SK-N-SH (cell line): ENCODE data around the gene JOSD2. TPM values are rescaled to one million over a fixed set of nuclear protein-coding genes. Genes with fewer than 3 reads are reported as not detected.

Experiments
- CTCF ChIA-PET: fragments of 300-600, 350-600 bp; formaldehyde crosslinking; extraction: SDS; loops from one replicate; lab custom pipeline; 2021; lab: Yijun Ruan, JAX
- POLR2A ChIA-PET: fragments of 350-600 bp; sonication (Branson Sonifier 250); formaldehyde crosslinking; extraction: SDS; loops from one replicate; lab custom pipeline; 2020; ENCODE audit warnings: antibody characterized with exemption, inconsistent platforms; lab: Yijun Ruan, JAX
- DNase-seq: peaks from one replicate; pipeline ENCODE4 v3.0.0; 2012
- H2AFZ ChIP-seq: fragments of 200-600 bp; sonication (generic); 2 replicates; pipeline ENCODE4 v1.8.1; 2016; ENCODE audit warnings: antibody characterized with exemption, mild to moderate bottlenecking, low read depth
- H3F3A ChIP-seq: fragments of 200-600 bp; sonication (generic); replicated peaks from 2 replicates; pipeline ENCODE3; 2016; ENCODE audit warnings: antibody characterized with exemption, mild to moderate bottlenecking; ENCODE audit not compliant: insufficient read depth
- H3K27ac ChIP-seq, 2 experiments: fragments of 200-500 bp in 1 of 2; fragments of 200-600 bp in 1 of 2; sonication (Bioruptor generic) in 1 of 2; sonication (generic), shearing (Covaris generic) in 1 of 2; 2 replicates each; pipeline versions ENCODE4 v1.5.1 to v1.6.1; 2014 to 2016; ENCODE audit warnings: low read depth in 2 of 2, inconsistent platforms in 1 of 2, low read length in 1 of 2, mild to moderate bottlenecking in 1 of 2, mixed read lengths in 1 of 2
- H3K27me3 ChIP-seq: fragments of 200-600 bp; sonication (generic), shearing (Covaris generic); 2 replicates; pipeline ENCODE4 v1.6.1; 2016; ENCODE audit warnings: mixed run types; ENCODE audit not compliant: insufficient read depth
- H3K36me3 ChIP-seq, 2 experiments: fragments of 200-500 bp in 1 of 2; fragments of 200-600 bp in 1 of 2; sonication (Bioruptor generic) in 1 of 2; sonication (generic) in 1 of 2; replicated peaks in 1 of 2; 2 replicates each; pipeline versions ENCODE3 to v1.5.1; 2014 to 2016; ENCODE audit warnings: low read length in 1 of 2, mild to moderate bottlenecking in 1 of 2; ENCODE audit not compliant: insufficient read depth in 2 of 2, control insufficient read depth in 1 of 2
- H3K4me1 ChIP-seq, 2 experiments: fragments of 200-500 bp in 1 of 2; fragments of 200-600 bp in 1 of 2; sonication (Bioruptor generic) in 1 of 2; sonication (generic), shearing (Covaris generic) in 1 of 2; 2 replicates each; pipeline versions ENCODE4 v1.5.1 to v1.6.1; 2014 to 2016; ENCODE audit warnings: low read depth in 1 of 2, low read length in 1 of 2, mixed run types in 1 of 2; ENCODE audit not compliant: insufficient read depth in 2 of 2, control insufficient read depth in 1 of 2
- H3K4me2 ChIP-seq: fragments of 200-600 bp; sonication (generic), shearing (Covaris generic); 2 replicates; pipeline ENCODE4 v1.6.1; 2017; ENCODE audit warnings: mixed run types
- H3K4me3 ChIP-seq, 2 experiments: fragments of 200-500 bp in 1 of 2; fragments of 200-600 bp in 1 of 2; sonication (Bioruptor generic) in 1 of 2; sonication (generic), shearing (Covaris generic) in 1 of 2; 2 replicates each; pipeline versions ENCODE4 v1.5.1 to v1.8.1; 2014 to 2016; ENCODE audit warnings: low read depth in 2 of 2, inconsistent platforms in 1 of 2, low read length in 1 of 2, mild to moderate bottlenecking in 1 of 2, mixed read lengths in 1 of 2, moderate library complexity in 1 of 2
- H3K79me2 ChIP-seq: fragments of 200-600 bp; sonication (generic); 2 replicates; pipeline ENCODE4 v1.8.1; 2017; ENCODE audit warnings: mild to moderate bottlenecking; ENCODE audit not compliant: insufficient read depth
- H3K9ac ChIP-seq: fragments of 200-600 bp; sonication (generic); 2 replicates; pipeline ENCODE4 v1.6.1; 2017; ENCODE audit warnings: mixed run types
- H3K9me2 ChIP-seq: fragments of 200-600 bp; sonication (generic); 2 replicates; pipeline ENCODE4 v1.6.1; 2017; ENCODE audit warnings: mixed run types
- H3K9me3 ChIP-seq: fragments of 200-600 bp; sonication (generic); 2 replicates; pipeline ENCODE4 v1.6.1; 2017; ENCODE audit warnings: mixed run types, mild to moderate bottlenecking, moderate library complexity
- H4K20me1 ChIP-seq: fragments of 200-600 bp; sonication (generic); 2 replicates; pipeline ENCODE4 v1.6.1; 2017; ENCODE audit warnings: mild to moderate bottlenecking, mixed run types; ENCODE audit not compliant: insufficient read depth
- EP300 ChIP-seq, 2 experiments: IDR thresholded peaks; 2 replicates each; pipeline versions ENCODE4 v1.4.0 to v1.6.1; 2012; ENCODE audit warnings: borderline replicate concordance in 1 of 2, low read depth in 1 of 2, low read length in 1 of 2
- FOXJ3 ChIP-seq: sonication (generic); formaldehyde crosslinking; IDR thresholded peaks from 2 replicates; pipeline ENCODE4 v1.5.1; 2020; ENCODE audit warnings: mild to moderate bottlenecking, missing genetic modification reagents
- FOXM1 ChIP-seq: IDR thresholded peaks from 2 replicates; pipeline ENCODE4 v1.4.0; 2012; ENCODE audit warnings: low read depth, mild to moderate bottlenecking
- GABPA ChIP-seq: IDR thresholded peaks from 2 replicates; pipeline ENCODE4 v1.4.0; 2012; ENCODE audit warnings: low read depth, mild to moderate bottlenecking
- GATA2 ChIP-seq: sonication (generic); formaldehyde crosslinking; IDR thresholded peaks from 2 replicates; pipeline ENCODE4 v1.5.0; 2020; ENCODE audit warnings: mild to moderate bottlenecking, missing genetic modification reagents
- NRF1 ChIP-seq: IDR thresholded peaks from 2 replicates; pipeline ENCODE4 v1.6.1; 2012; ENCODE audit warnings: low read depth, mild to moderate bottlenecking, low read length
- PBX3 ChIP-seq: IDR thresholded peaks from 2 replicates; pipeline ENCODE4; 2012
- POLR2AphosphoS5 ChIP-seq: IDR thresholded peaks from 2 replicates; pipeline ENCODE4 v1.6.1; 2012; ENCODE audit warnings: low read depth, low read length
- RFX5 ChIP-seq: IDR thresholded peaks from 2 replicates; pipeline ENCODE4 v1.6.1; 2012; ENCODE audit warnings: mild to moderate bottlenecking, improper control_type of control experiment, low read length
- RXRA ChIP-seq: IDR thresholded peaks from 2 replicates; pipeline ENCODE4 v1.4.0; 2012; ENCODE audit warnings: low read depth, mild to moderate bottlenecking, borderline replicate concordance
- SMC3 ChIP-seq: IDR thresholded peaks from 2 replicates; pipeline ENCODE4 v1.6.1; 2012; ENCODE audit warnings: low read depth, low read length, improper control_type of control experiment
- USF1 ChIP-seq: IDR thresholded peaks from 2 replicates; pipeline ENCODE4 v1.4.0; 2012; ENCODE audit warnings: low read depth, borderline replicate concordance
- YY1 ChIP-seq: IDR thresholded peaks from 2 replicates; pipeline ENCODE4 v1.4.0; 2012; ENCODE audit warnings: low read depth, mild to moderate bottlenecking
- WGBS: methylation state at CpG from one replicate; pipeline ENCODE4 v1.1.6; 2017; ENCODE audit warnings: low lambda C conversion rate; 5-methylcytosine and 5-hydroxymethylcytosine counted together
- polyA plus RNA-seq, 3 experiments: library from polyadenylated mRNA; depleted of rRNA; stranded (reverse); fragments of >200 nt; gene quantifications; 2 replicates each; pipeline ENCODE4 v1.2.3, GENCODE V29; 2012
- TF ChIP-seq, protein P1 (sequence below): IDR thresholded peaks from 2 replicates; pipeline ENCODE4 v1.4.0; 2012; ENCODE audit warnings: low read depth, borderline replicate concordance
- TF ChIP-seq, protein P2 (sequence below): fragments of 200-600 bp; sonication (generic); IDR thresholded peaks from 2 replicates; pipeline ENCODE4 v1.6.1; 2017; ENCODE audit warnings: antibody characterized with exemption, mild to moderate bottlenecking, moderate library complexity
- TF ChIP-seq, protein P3 (sequence below): IDR thresholded peaks from 2 replicates; pipeline ENCODE4 v1.4.0; 2012; ENCODE audit warnings: low read depth
- TF ChIP-seq, protein P4 (sequence below): fragments of 150-350 bp; IDR thresholded peaks from 2 replicates; pipeline ENCODE4 v1.6.1; 2016; ENCODE audit warnings: mild to moderate bottlenecking, low read depth, low read length

JOSD2 gene
- polyA plus RNA-seq, 1 of the 3 experiments (the other 2 are of a cell fraction), result 81.2 TPM

DNA sequence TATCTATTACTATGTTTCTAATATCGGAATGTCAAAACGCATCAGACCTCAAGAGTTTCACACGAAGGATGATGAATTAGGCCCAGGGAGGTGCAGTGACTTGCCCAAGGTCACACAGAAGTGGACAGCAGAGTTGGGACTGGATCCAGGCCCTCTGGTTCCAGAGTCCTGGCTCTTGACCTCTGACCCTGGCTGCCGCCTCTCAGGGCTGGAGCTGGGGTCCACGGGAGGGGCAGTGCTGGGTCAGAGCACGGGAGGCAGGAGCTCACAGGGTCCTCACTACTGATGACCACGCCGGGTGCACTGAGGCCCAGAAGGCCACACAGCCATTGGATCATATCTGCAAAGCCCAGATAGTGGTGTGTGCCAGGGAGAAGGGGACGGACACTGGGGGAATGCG lies 11.9 kb upstream of the JOSD2 start:
- Histone ChIP-seq H3K9me3 (no peaks in the 10 kb centered on the region), H3K4me3 (no peak overlapping the region), H3K27me3 (no peaks in the 10 kb centered on the region), H2AFZ (no peak overlapping the region), H4K20me1 (no peaks in the 10 kb centered on the region), H3K9ac (no peak overlapping the region), H3K79me2 (no peaks in the 10 kb centered on the region), H3K4me2 (no peak overlapping the region), H3K4me1 (no peaks in the 10 kb centered on the region), H3K9me2 (no peaks in the 10 kb centered on the region), H3K27ac (no peak overlapping the region)
- DNase-seq, result no peak
- ChIA-PET POLR2A (no interaction called here), CTCF (interaction anchor here (0.9 to 4.2 kb wide), 4 partner anchors 10 to 33 kb away, joined by 4 to 38 read pairs (median 11); no protein-coding TSS in a partner anchor)
- TF ChIP-seq RXRA, result no peak
- TF ChIP-seq YY1, result no peak
- TF ChIP-seq GATA2 (CRISPR knock-in tag), result no peak
- TF ChIP-seq EP300 (IDR thresholded peaks at IDR 0.05; ENCODE audit: borderline replicate concordance in 1 of 2, low read depth in 1 of 2, low read length in 1 of 2), result no peak
- no peak for TF ChIP-seq SMC3
- no peak for TF ChIP-seq NRF1
- no peak for TF ChIP-seq GABPA
- no peak for TF ChIP-seq FOXJ3 (CRISPR knock-in tag)
- TF ChIP-seq, protein P1, sequence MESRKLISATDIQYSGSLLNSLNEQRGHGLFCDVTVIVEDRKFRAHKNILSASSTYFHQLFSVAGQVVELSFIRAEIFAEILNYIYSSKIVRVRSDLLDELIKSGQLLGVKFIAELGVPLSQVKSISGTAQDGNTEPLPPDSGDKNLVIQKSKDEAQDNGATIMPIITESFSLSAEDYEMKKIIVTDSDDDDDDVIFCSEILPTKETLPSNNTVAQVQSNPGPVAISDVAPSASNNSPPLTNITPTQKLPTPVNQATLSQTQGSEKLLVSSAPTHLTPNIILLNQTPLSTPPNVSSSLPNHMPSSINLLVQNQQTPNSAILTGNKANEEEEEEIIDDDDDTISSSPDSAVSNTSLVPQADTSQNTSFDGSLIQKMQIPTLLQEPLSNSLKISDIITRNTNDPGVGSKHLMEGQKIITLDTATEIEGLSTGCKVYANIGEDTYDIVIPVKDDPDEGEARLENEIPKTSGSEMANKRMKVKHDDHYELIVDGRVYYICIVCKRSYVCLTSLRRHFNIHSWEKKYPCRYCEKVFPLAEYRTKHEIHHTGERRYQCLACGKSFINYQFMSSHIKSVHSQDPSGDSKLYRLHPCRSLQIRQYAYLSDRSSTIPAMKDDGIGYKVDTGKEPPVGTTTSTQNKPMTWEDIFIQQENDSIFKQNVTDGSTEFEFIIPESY, result no peak
- TF ChIP-seq PBX3, result no peak
- no peak for TF ChIP-seq USF1
- TF ChIP-seq, protein P2, sequence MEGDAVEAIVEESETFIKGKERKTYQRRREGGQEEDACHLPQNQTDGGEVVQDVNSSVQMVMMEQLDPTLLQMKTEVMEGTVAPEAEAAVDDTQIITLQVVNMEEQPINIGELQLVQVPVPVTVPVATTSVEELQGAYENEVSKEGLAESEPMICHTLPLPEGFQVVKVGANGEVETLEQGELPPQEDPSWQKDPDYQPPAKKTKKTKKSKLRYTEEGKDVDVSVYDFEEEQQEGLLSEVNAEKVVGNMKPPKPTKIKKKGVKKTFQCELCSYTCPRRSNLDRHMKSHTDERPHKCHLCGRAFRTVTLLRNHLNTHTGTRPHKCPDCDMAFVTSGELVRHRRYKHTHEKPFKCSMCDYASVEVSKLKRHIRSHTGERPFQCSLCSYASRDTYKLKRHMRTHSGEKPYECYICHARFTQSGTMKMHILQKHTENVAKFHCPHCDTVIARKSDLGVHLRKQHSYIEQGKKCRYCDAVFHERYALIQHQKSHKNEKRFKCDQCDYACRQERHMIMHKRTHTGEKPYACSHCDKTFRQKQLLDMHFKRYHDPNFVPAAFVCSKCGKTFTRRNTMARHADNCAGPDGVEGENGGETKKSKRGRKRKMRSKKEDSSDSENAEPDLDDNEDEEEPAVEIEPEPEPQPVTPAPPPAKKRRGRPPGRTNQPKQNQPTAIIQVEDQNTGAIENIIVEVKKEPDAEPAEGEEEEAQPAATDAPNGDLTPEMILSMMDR, result no peak
- TF ChIP-seq, protein P3, sequence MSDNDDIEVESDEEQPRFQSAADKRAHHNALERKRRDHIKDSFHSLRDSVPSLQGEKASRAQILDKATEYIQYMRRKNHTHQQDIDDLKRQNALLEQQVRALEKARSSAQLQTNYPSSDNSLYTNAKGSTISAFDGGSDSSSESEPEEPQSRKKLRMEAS, result no peak
- TF ChIP-seq RFX5, result no peak
- no peak for TF ChIP-seq POLR2AphosphoS5
- TF ChIP-seq, protein P4, sequence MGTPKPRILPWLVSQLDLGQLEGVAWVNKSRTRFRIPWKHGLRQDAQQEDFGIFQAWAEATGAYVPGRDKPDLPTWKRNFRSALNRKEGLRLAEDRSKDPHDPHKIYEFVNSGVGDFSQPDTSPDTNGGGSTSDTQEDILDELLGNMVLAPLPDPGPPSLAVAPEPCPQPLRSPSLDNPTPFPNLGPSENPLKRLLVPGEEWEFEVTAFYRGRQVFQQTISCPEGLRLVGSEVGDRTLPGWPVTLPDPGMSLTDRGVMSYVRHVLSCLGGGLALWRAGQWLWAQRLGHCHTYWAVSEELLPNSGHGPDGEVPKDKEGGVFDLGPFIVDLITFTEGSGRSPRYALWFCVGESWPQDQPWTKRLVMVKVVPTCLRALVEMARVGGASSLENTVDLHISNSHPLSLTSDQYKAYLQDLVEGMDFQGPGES, result no peak
- TF ChIP-seq FOXM1, result no peak
- TF ChIP-seq, all 33 proteins: peak for 0
- no peaks in the 10 kb centered on the region for H3K36me3 ChIP-seq
- H3F3A ChIP-seq, result no peaks in the 10 kb centered on the region
- 84% methylated on average over 10 of the region's 10 CpGs for WGBS
